ENCODE results near the gene DUSP1. TPM values are rescaled to one million over a fixed set of nuclear protein-coding genes. Genes with fewer than 3 reads are reported as not detected.

The DUSP1 gene
- total RNA-seq, 2 donors from 2014 or later, result 9.2 to 11.0 TPM

DNA sequence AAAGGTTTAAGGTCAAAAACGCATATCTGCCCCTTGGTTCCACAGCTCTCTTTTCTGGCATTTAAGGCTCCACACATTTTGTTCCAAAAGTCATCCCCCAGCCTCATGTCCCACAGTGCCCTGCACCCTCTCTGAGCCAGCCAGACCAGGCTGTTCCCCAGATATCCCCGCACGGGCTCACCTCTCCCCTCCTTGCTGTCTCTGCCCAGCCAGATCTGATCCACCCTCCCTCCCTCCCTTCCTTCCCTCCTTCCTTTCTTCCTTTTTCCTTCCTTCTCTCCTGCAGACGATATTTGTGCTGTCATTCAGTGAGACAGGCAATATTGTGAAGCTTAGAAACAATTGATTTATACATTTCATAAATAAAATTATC lies 37.0 kb downstream of the DUSP1 start:
- H3K27me3 Mint-ChIP-seq (ENCODE audit: insufficient read depth), result peaks cover 24% of the 10 kb centered on the region
- H3K4me3 Mint-ChIP-seq, result no peak overlapping the region
- Histone ChIP-seq H3K9me3 (ENCODE audit: control insufficient read depth, low read length) (no peaks in the 10 kb centered on the region), H3K9ac (ENCODE audit: extremely low read depth, low read length, poor library complexity, severe bottlenecking) (no peak overlapping the region), H3K4me3 (ENCODE audit: low read length) (no peak overlapping the region), H3K36me3 (ENCODE audit: control insufficient read depth, insufficient read depth, low read length) (no peaks in the 10 kb centered on the region), H3K4me1 (ENCODE audit: control insufficient read depth, insufficient read depth, low read length) (peaks cover 7% of the 10 kb centered on the region), H3K27me3 (ENCODE audit: control insufficient read depth, insufficient read depth, low read length, poor library complexity, severe bottlenecking) (peaks cover 3% of the 10 kb centered on the region), H3K27ac (ENCODE audit: low read depth, low read length) (no peak overlapping the region)
- DNase-seq, result no peak
- H3K36me3 Mint-ChIP-seq (ENCODE audit: low read depth), result no peaks in the 10 kb centered on the region
- TF ChIP-seq, protein P1, sequence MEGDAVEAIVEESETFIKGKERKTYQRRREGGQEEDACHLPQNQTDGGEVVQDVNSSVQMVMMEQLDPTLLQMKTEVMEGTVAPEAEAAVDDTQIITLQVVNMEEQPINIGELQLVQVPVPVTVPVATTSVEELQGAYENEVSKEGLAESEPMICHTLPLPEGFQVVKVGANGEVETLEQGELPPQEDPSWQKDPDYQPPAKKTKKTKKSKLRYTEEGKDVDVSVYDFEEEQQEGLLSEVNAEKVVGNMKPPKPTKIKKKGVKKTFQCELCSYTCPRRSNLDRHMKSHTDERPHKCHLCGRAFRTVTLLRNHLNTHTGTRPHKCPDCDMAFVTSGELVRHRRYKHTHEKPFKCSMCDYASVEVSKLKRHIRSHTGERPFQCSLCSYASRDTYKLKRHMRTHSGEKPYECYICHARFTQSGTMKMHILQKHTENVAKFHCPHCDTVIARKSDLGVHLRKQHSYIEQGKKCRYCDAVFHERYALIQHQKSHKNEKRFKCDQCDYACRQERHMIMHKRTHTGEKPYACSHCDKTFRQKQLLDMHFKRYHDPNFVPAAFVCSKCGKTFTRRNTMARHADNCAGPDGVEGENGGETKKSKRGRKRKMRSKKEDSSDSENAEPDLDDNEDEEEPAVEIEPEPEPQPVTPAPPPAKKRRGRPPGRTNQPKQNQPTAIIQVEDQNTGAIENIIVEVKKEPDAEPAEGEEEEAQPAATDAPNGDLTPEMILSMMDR (conservative IDR thresholded peaks at IDR 0.05), result no peak
- peaks cover 7% of the 10 kb centered on the region for H3K4me1 Mint-ChIP-seq
- WGBS, 2 experiments (ENCODE audit: insufficient coverage in 1 of 2, insufficient read length in 1 of 2), result 75 to 87% methylated on average over 2 to 3 of the region's 4 CpGs
- H3K9me3 Mint-ChIP-seq, result no peaks in the 10 kb centered on the region
- H3K27ac Mint-ChIP-seq, result no peak overlapping the region

DNA sequence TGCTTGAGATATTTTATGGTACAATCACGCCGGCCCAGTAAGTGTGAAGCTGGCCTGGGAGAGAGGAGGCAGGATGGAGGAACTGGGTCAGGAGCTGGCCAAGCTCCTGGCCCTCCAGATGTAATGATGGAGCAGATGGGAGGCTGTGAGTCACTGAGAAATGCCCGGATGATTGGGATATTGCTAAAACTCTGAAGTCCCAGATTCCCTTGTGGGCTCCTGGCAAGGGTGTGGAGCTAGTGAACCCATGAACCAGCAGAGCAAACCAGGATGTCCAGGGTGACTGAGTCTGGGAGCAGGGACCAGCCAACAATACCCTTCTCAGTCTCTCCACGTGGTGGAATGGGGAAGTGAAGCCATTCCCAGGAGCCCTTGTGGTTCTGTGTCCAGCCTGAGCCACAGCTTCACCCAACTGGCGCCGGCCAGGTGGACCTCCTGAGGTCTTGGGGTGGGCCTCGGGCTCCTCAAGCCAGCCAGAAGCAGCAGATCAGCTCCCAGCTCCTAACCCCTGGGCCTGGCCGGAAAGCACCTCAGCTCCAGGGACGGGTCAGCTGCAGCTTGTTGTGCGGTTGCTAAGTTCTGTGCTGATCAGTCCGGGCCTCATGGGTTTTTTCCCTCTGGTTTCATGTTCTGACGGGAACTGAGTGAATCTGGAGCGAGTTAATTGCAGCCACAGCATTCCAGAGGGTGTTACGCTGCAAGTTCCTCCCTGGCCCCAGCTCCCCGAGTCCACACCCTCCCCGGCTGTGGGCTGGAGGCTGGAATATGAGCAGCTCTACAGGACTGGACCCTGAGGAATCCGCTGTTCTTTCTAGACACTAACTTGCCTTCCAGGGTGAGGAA lies 37.6 kb downstream of the DUSP1 start:
- peaks cover 30% of the 10 kb centered on the region for H3K27me3 Mint-ChIP-seq (ENCODE audit: insufficient read depth)
- H3K4me1 Mint-ChIP-seq, result peaks cover 7% of the 10 kb centered on the region
- DNase-seq, result no peak
- peaks cover 7% of the 10 kb centered on the region for H3K4me1 ChIP-seq (ENCODE audit: control insufficient read depth, insufficient read depth, low read length)
- TF ChIP-seq, protein P1 (conservative IDR thresholded peaks at IDR 0.05), result no peak
- 87 to 88% methylated on average over 17 of the region's 17 CpGs for WGBS, 2 experiments (ENCODE audit: insufficient coverage in 1 of 2, insufficient read length in 1 of 2)
- H3K36me3 ChIP-seq (ENCODE audit: control insufficient read depth, insufficient read depth, low read length), result no peaks in the 10 kb centered on the region
- H3K4me3 ChIP-seq (ENCODE audit: low read length), result no peak overlapping the region
- H3K36me3 Mint-ChIP-seq (ENCODE audit: low read depth), result no peaks in the 10 kb centered on the region
- no peak overlapping the region for H3K27ac ChIP-seq (ENCODE audit: low read depth, low read length)
- no peaks in the 10 kb centered on the region for H3K9me3 ChIP-seq (ENCODE audit: control insufficient read depth, low read length)
- H3K9me3 Mint-ChIP-seq, result no peaks in the 10 kb centered on the region
- no peak overlapping the region for H3K27ac Mint-ChIP-seq
- H3K4me3 Mint-ChIP-seq, result no peak overlapping the region
- peaks cover 9% of the 10 kb centered on the region for H3K27me3 ChIP-seq (ENCODE audit: control insufficient read depth, insufficient read depth, low read length, poor library complexity, severe bottlenecking)
- H3K9ac ChIP-seq (ENCODE audit: extremely low read depth, low read length, poor library complexity, severe bottlenecking), result no peak overlapping the region

DNA sequence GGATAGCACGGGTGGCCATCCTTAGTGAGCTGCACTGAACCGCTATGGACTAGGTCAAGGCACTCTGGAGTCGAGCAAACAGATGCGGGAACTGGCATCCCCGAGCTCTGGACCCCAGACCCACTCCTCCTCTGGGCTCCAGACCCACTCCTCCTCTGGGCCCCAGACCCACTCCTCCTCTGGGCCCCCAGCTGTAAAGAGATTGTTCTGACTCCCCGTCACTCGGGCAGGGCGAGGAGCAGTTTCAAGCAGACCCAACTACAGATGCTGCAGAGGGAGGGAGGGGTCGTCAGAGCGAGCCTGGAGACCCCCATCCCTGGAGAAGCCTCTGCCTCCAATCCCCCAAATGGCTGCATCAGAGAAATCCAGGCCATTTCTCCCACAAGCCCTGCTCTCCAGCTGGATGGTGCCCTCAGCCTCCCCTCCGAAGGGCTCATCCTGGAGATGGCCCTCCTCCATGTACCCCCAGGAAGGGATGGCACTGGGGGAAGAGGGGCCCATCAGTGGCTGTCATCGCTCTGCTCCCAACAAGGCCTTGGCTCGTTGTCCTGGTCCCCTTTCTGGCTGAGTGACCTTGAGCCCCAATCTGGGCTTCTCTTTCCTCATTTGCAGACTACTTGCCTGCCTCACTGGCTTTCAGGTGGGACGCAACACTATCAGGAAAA lies 38.7 kb downstream of the DUSP1 start:
- H3K9me3 ChIP-seq (ENCODE audit: control insufficient read depth, low read length), result no peaks in the 10 kb centered on the region
- H3K4me1 ChIP-seq (ENCODE audit: control insufficient read depth, insufficient read depth, low read length), result peaks cover 7% of the 10 kb centered on the region
- H3K27ac ChIP-seq (ENCODE audit: low read depth, low read length), result no peak overlapping the region
- DNase-seq, result no peak
- Mint-ChIP-seq H3K4me3 (no peak overlapping the region), H3K4me1 (peaks cover 12% of the 10 kb centered on the region), H3K9me3 (no peaks in the 10 kb centered on the region), H3K27me3 (ENCODE audit: insufficient read depth) (peaks cover 39% of the 10 kb centered on the region), H3K27ac (no peak overlapping the region), H3K36me3 (ENCODE audit: low read depth) (no peaks in the 10 kb centered on the region)
- TF ChIP-seq, protein P1 (conservative IDR thresholded peaks at IDR 0.05), result no peak
- WGBS, 2 experiments (ENCODE audit: insufficient coverage in 1 of 2, insufficient read length in 1 of 2), result 88 to 90% methylated on average over 5 to 14 of the region's 14 CpGs
- H3K27me3 ChIP-seq (ENCODE audit: control insufficient read depth, insufficient read depth, low read length, poor library complexity, severe bottlenecking), result peaks cover 13% of the 10 kb centered on the region
- H3K4me3 ChIP-seq (ENCODE audit: low read length), result no peak overlapping the region
- H3K9ac ChIP-seq (ENCODE audit: extremely low read depth, low read length, poor library complexity, severe bottlenecking), result no peak overlapping the region
- H3K36me3 ChIP-seq (ENCODE audit: control insufficient read depth, insufficient read depth, low read length), result no peaks in the 10 kb centered on the region
